ENCODE results near the gene N4BP2L2.

DNA sequence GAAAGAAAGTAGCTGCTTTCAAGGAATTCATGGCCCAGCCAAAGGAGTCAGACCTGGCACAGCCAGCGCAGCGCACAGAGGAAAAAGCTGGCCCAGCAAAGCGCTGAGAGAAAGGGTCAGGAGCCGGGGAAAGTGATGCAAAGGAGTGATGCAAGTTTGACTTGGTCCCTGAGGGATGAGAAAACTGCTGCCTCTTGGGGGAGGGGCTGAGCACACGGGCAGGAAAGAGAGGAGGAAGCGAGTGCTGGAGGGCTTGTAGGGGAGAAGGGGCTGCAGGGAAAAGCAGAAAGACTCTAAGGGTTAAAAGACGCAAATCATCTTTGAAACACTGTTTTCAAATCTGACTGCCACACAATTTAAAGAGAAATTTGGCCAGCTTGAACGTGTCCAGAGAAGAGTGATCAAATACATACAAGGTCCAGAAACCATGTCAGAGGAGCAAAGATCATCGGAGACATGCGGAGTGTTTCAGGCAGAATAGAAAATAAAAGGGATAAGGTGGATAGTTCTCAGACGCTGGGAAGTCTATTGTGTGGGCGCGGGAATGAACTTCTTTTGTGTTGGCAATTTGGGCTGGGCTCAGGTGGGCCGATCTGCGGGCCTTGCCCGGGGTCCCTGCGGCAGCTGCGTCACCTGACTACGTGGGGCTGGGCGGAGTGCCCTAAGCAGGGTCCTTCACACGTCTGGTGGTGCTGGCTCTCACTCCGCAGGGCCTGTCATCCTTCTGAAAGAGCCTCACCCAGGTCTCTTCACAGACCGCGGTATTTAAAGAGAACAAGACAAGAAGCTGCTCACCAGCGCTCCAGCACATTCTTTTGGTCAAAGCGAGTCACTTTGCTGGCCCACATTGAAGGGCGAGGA, 128.8 kb downstream of the N4BP2L2 start:
- TF ChIP-seq RBFOX2 (IDR thresholded peaks at IDR 0.05; ENCODE audit: low read depth, low read length) (no peak), CTCF (CRISPR knock-in tag; IDR thresholded peaks at IDR 0.05) (no peak), HDAC2 (CRISPR knock-in tag; IDR thresholded peaks at IDR 0.05) (no peak)
- TF ChIP-seq, protein P1, sequence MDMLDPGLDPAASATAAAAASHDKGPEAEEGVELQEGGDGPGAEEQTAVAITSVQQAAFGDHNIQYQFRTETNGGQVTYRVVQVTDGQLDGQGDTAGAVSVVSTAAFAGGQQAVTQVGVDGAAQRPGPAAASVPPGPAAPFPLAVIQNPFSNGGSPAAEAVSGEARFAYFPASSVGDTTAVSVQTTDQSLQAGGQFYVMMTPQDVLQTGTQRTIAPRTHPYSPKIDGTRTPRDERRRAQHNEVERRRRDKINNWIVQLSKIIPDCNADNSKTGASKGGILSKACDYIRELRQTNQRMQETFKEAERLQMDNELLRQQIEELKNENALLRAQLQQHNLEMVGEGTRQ (IDR thresholded peaks at IDR 0.05; ENCODE audit: low read depth, low read length), result no peak
- TF ChIP-seq, protein P1 (CRISPR knock-in tag; IDR thresholded peaks at IDR 0.05; ENCODE audit: borderline replicate concordance), result no peak
